ENCODE data around the gene BUB1B. TPM values are rescaled to one million over a fixed set of nuclear protein-coding genes. Genes with fewer than 3 reads are reported as not detected.

The BUB1B gene
- total RNA-seq, 6 experiments from 2014 or later, result 11.5 to 38.1 (median 29.6) TPM

- TF ChIP-seq CTCF (IDR thresholded peaks at IDR 0.05), result no peak
- Mint-ChIP-seq H3K4me1 (ENCODE audit: low read depth) (peaks cover 9% of the 10 kb centered on the region), H3K4me3 (no peak overlapping the region), H3K36me3 (ENCODE audit: low read depth) (peaks cover 20% of the 10 kb centered on the region), H3K9me3 (no peaks in the 10 kb centered on the region), H3K27me3 (ENCODE audit: insufficient read depth) (no peaks in the 10 kb centered on the region; the same call in 1 of the 2 replicates), H3K27ac (0 out of 2 replicates have a peak overlapping the region, but pooled peaks have one; percentile 44)
- no peak for DNase-seq
Observed at GRCh38 chr15:40197434-40197833, 36.6 kb downstream of the BUB1B start.

- Mint-ChIP-seq H3K27me3 (ENCODE audit: insufficient read depth) (no peaks in the 10 kb centered on the region; the same call in 1 of the 2 replicates), H3K4me3 (no peak overlapping the region), H3K4me1 (ENCODE audit: low read depth) (0 out of 2 replicates have a peak, but pooled peaks cover 6% of the 10 kb centered on the region), H3K36me3 (ENCODE audit: low read depth) (peaks cover 18% of the 10 kb centered on the region; the same call in 1 of the 2 replicates), H3K9me3 (no peaks in the 10 kb centered on the region), H3K27ac (no peak overlapping the region)
- no peak for TF ChIP-seq CTCF (IDR thresholded peaks at IDR 0.05)
- no peak for DNase-seq
Observed at GRCh38 chr15:40198355-40199085, 37.7 kb downstream of the BUB1B start.

GRCh38 chr15:40204100-40204499 is 43.2 kb downstream of the BUB1B start:
- no peaks in the 10 kb centered on the region for H3K27me3 Mint-ChIP-seq (ENCODE audit: insufficient read depth)
- H3K4me3 Mint-ChIP-seq, result no peak overlapping the region
- H3K4me1 Mint-ChIP-seq (ENCODE audit: low read depth), result 0 out of 2 replicates have a peak, but pooled peaks cover 6% of the 10 kb centered on the region
- no peak for DNase-seq
- H3K27ac Mint-ChIP-seq, result no peak overlapping the region
- H3K36me3 Mint-ChIP-seq (ENCODE audit: low read depth), result peaks cover 18% of the 10 kb centered on the region; the same call in 1 of the 2 replicates
- TF ChIP-seq CTCF (IDR thresholded peaks at IDR 0.05), result no peak
- no peaks in the 10 kb centered on the region for H3K9me3 Mint-ChIP-seq

GRCh38 chr15:40217166-40217824 is 56.4 kb downstream of the BUB1B start:
- peak; percentile 68 for DNase-seq
- Mint-ChIP-seq H3K9me3 (no peaks in the 10 kb centered on the region), H3K4me1 (ENCODE audit: low read depth) (no peaks in the 10 kb centered on the region), H3K27me3 (ENCODE audit: insufficient read depth) (no peaks in the 10 kb centered on the region), H3K4me3 (no peak overlapping the region), H3K27ac (no peak overlapping the region), H3K36me3 (ENCODE audit: low read depth) (peaks cover 4% of the 10 kb centered on the region; the same call in 1 of the 2 replicates)
- peak; percentile 96 for TF ChIP-seq CTCF (IDR thresholded peaks at IDR 0.05)

- Mint-ChIP-seq H3K27me3 (ENCODE audit: insufficient read depth) (no peaks in the 10 kb centered on the region), H3K4me1 (ENCODE audit: low read depth) (no peaks in the 10 kb centered on the region), H3K4me3 (no peak overlapping the region), H3K9me3 (no peaks in the 10 kb centered on the region), H3K27ac (no peak overlapping the region), H3K36me3 (ENCODE audit: low read depth) (peaks cover 4% of the 10 kb centered on the region; the same call in 1 of the 2 replicates)
- no peak for DNase-seq
- TF ChIP-seq CTCF (IDR thresholded peaks at IDR 0.05), result no peak
Observed at GRCh38 chr15:40219801-40220200, 58.9 kb downstream of the BUB1B start.
